ENCODE data around the gene FLG. TPM values are rescaled to one million over a fixed set of nuclear protein-coding genes. Genes with fewer than 3 reads are reported as not detected.
A peak's percentile ranks its signal among the peaks of the same experiment; 100 is the strongest.

Gene FLG
- total RNA-seq (not detected), polyA plus RNA-seq (under 1 TPM; under 0.01 to 0.04 TPM)

DNA sequence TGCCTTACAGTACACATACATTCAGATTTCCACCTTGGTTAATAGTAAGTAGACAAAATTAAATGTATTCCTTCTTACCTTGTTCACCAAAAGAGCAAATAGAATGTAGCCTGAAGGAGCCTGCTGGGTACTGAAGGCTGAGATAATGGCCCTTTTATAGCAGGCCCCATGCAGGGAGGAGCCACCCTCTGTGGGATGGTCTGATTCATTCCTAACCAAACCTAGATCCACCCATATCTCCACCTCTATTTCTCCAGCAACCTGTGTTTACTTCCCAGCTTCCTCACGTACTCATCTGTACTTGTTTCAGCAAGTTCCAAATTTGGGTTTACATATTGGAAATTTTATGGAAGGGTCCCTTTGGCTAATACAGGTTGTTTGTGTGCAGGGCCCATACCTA lies at the start of gene FLG:
FLG (minus strand) TSS at position 129 of the 400 bp plus-strand sequence. CDS start 9,783 bp downstream, outside the sequence.
- FAIRE-seq, result no peak

GRCh38 chr1:152374451-152374850 lies 49.4 kb upstream of the FLG start:
- ATAC-seq (peak in 2 of 4 donors; percentile 65 to 67), DNase-seq (peak in 2 of 6 donors; percentile 12 to 21), FAIRE-seq (no peak)
- no peak overlapping the region for H3K4me3 ChIP-seq
- TF ChIP-seq CTCF (IDR thresholded peaks at IDR 0.05), result no peak
- H3K27ac ChIP-seq, result no peak overlapping the region
- no peaks in the 10 kb centered on the region for H3K4me1 ChIP-seq
- no peaks in the 10 kb centered on the region for H3K36me3 ChIP-seq
- intact Hi-C loops (cut with DNase I), result no loop called here
- H3K9me3 ChIP-seq, result peaks cover 0 to under 1% (median 0%) of the 10 kb centered on the region in 4 donors
- H3K27me3 ChIP-seq, result no peaks in the 10 kb centered on the region
- WGBS, 2 donors, result 37 to 45% methylated on average over 3 of the region's 3 CpGs

More for the DNA sequence above, at the start of gene FLG:
- no peak for ATAC-seq
- 68 to 88% methylated on average over 1 of the region's 1 CpG for WGBS, 2 donors
- Histone ChIP-seq H3K27me3 (no peaks in the 10 kb centered on the region), H3K9me3 (no peaks in the 10 kb centered on the region), H3K36me3 (no peaks in the 10 kb centered on the region), H3K27ac (no peak within 1 kb of the TSS), H3K4me3 (no peak within 1 kb of the TSS), H3K4me1 (no peaks in the 10 kb centered on the region)
- TF ChIP-seq CTCF (IDR thresholded peaks at IDR 0.05), result no peak
- intact Hi-C loops (cut with DNase I), result no loop called here
- no peak for DNase-seq

- no peak overlapping the region for H3K4me3 ChIP-seq
- H3K36me3 ChIP-seq, result no peaks in the 10 kb centered on the region
- H3K9me3 ChIP-seq, result peaks cover 0 to 4% (median 0%) of the 10 kb centered on the region in 4 donors
- no peaks in the 10 kb centered on the region for H3K4me1 ChIP-seq
- TF ChIP-seq CTCF (IDR thresholded peaks at IDR 0.05), result no peak
- no peak for DNase-seq
- FAIRE-seq, result no peak
- ATAC-seq, result no peak
- intact Hi-C loops (cut with DNase I), result no loop called here
- H3K27ac ChIP-seq, result no peak overlapping the region
- 34 to 45% methylated on average over 1 of the region's 1 CpG for WGBS, 2 donors
- H3K27me3 ChIP-seq, result no peaks in the 10 kb centered on the region
Measured at GRCh38 chr1:152372672-152373071, 47.6 kb upstream of the FLG start.

DNA sequence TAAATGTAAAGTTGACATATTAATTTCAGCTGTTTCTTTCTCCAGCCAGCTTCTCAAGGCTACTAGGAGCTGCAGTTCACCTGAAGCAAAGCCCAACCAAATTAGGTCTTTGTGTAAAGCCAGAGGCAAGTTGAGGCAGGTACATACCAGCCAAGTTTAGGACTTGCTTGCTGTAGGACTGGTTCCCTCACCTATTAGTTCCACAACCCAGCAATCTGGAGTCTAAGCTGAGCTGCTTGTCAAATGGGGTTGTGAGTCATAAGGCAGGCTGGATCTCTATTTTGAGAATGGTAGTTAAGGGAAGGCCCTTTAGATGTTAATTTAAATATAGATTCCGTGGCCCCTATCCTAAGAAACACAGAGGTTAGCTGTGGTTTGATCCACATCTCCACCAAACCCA lies 42.4 kb upstream of the FLG start:
- ATAC-seq (no peak), FAIRE-seq (no peak), DNase-seq (no peak)
- Histone ChIP-seq H3K9me3 (peaks cover 0 to 4% (median 0%) of the 10 kb centered on the region in 4 donors), H3K27me3 (no peaks in the 10 kb centered on the region), H3K4me3 (no peak overlapping the region), H3K27ac (no peak overlapping the region), H3K4me1 (no peaks in the 10 kb centered on the region), H3K36me3 (no peaks in the 10 kb centered on the region)
- intact Hi-C loops (cut with DNase I), result no loop called here
- no peak for TF ChIP-seq CTCF (IDR thresholded peaks at IDR 0.05)
- WGBS, 2 donors, result 28 to 29% methylated on average over 1 of the region's 1 CpG

DNA sequence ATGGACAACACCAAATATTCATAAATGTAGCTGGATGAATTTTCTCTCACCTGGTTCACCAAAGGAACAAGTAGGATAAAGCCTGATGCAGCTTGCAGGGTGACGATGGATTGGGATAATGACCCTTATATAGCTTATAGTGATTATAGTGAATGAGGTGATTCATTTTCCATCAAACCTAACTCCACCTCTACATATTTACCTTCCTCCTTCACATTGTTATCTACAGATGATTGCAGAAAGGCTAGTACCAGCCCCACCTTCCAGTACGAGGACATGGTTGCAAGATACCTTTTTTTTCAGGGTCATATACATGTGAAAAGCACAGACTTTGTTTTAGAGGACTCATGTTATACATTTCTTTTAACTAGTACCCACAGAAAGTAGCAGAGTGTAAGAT lies 34.9 kb upstream of the FLG start, which contains the start of gene FLG2:
FLG2 (minus strand) TSS at position 101 of the 400 bp plus-strand sequence. CDS start 1,122 bp downstream, outside the sequence.
- Histone ChIP-seq H3K9me3 (no peaks in the 10 kb centered on the region), H3K27ac (no peak within 1 kb of the TSS), H3K4me1 (no peaks in the 10 kb centered on the region), H3K4me3 (no peak within 1 kb of the TSS), H3K36me3 (no peaks in the 10 kb centered on the region), H3K27me3 (no peaks in the 10 kb centered on the region)
- DNase-seq, result no peak
- 70 to 83% methylated on average over 2 of the region's 2 CpGs for WGBS, 2 donors
- no peak for ATAC-seq
- TF ChIP-seq CTCF (IDR thresholded peaks at IDR 0.05), result no peak
- intact Hi-C loops (cut with DNase I), result no loop called here
- no peak for FAIRE-seq

Measured in pancreas (tissue), 10 donors.